Measurements from ENCODE around the gene F10.
A peak's percentile ranks its signal among the peaks of the same experiment; 100 is the strongest.

F10 gene

DNA sequence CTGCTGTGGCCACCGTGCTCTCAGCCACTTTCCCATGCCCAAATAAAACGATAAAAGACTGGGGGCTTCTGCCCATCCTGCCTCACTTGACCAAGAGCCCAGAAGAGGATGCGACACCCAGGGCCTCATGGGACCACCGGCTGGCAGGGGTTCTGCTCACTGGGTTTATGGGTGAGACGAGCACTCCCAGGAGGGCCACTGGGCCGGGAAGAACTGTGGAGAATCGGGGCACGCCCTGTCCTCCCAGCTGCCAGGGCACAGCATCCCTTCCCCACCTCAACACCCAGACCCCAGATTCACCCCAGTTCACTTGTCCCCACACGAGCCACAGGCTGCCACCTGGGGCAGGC is 4.7 kb upstream of the F10 start:
- DNase-seq: no peak

DNA sequence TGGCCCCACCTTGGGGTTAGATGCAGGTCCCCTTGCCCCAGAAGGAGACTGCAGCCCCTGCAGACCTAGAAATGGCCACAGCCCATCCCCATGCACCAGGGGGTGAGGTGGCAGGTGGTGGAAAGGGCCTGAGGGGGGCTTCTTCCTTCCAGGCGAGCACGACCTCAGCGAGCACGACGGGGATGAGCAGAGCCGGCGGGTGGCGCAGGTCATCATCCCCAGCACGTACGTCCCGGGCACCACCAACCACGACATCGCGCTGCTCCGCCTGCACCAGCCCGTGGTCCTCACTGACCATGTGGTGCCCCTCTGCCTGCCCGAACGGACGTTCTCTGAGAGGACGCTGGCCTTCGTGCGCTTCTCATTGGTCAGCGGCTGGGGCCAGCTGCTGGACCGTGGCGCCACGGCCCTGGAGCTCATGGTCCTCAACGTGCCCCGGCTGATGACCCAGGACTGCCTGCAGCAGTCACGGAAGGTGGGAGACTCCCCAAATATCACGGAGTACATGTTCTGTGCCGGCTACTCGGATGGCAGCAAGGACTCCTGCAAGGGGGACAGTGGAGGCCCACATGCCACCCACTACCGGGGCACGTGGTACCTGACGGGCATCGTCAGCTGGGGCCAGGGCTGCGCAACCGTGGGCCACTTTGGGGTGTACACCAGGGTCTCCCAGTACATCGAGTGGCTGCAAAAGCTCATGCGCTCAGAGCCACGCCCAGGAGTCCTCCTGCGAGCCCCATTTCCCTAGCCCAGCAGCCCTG is 4.2 kb upstream of the F10 start:
- no peak for DNase-seq

DNA sequence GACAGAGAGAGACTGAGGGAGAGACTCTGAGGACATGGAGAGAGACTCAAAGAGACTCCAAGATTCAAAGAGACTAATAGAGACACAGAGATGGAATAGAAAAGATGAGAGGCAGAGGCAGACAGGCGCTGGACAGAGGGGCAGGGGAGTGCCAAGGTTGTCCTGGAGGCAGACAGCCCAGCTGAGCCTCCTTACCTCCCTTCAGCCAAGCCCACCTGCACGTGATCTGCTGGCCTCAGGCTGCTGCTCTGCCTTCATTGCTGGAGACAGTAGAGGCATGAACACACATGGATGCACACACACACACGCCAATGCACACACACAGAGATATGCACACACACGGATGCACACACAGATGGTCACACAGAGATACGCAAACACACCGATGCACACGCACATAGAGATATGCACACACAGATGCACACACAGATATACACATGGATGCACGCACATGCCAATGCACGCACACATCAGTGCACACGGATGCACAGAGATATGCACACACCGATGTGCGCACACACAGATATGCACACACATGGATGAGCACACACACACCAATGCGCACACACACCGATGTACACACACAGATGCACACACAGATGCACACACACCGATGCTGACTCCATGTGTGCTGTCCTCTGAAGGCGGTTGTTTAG is 3.3 kb upstream of the F10 start:
- no peak for DNase-seq

DNA sequence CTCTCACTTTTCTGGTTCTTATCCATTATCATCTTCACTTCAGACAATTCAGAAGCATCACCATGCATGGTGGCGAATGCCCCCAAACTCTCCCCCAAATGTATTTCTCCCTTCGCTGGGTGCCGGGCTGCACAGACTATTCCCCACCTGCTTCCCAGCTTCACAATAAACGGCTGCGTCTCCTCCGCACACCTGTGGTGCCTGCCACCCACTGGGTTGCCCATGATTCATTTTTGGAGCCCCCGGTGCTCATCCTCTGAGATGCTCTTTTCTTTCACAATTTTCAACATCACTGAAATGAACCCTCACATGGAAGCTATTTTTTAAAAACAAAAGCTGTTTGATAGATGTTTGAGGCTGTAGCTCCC is 2.8 kb upstream of the F10 start:
- no peak for DNase-seq

DNA sequence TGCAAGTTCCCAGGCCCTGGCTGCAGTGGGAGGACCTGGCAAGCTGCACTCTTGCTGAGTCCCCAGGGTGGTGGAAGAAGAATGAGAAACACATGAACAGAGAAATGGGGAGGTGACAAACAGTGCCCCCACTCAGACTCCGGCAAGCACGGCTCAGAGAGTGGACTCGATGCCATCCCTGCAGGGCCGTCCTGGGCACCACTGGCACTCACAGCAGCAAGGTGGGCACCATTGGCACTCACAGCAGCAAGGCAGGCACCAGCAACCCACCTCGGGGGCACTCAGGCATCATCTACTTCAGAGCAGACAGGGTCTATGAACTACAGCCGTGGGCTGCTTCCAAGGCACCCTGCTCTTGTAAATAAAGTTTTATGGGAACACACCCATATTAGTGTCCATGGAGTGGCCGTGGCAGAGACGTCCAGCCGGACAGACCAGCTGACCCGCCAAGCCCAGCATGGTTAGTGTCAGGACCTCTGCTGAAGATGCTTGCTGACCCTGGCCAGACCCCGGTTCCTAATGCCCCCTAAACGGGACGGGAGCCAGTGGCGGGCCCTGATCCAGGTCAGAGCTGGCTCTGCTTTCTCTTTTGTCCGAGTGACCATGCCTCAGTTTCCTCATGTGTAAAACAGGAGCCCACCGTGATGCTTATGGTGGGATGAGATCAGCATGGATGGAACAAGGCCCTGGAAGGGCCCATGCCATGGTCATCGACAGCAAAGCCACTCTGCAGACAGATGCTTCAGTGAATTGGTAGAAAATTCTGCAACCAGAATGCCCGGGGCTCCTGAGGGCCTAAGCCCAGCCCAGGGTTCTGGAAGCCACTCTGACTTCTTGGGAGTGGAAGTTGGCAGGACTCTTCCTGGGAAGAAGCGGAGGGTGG is 2.1 kb upstream of the F10 start:
- DNase-seq: no peak

DNA sequence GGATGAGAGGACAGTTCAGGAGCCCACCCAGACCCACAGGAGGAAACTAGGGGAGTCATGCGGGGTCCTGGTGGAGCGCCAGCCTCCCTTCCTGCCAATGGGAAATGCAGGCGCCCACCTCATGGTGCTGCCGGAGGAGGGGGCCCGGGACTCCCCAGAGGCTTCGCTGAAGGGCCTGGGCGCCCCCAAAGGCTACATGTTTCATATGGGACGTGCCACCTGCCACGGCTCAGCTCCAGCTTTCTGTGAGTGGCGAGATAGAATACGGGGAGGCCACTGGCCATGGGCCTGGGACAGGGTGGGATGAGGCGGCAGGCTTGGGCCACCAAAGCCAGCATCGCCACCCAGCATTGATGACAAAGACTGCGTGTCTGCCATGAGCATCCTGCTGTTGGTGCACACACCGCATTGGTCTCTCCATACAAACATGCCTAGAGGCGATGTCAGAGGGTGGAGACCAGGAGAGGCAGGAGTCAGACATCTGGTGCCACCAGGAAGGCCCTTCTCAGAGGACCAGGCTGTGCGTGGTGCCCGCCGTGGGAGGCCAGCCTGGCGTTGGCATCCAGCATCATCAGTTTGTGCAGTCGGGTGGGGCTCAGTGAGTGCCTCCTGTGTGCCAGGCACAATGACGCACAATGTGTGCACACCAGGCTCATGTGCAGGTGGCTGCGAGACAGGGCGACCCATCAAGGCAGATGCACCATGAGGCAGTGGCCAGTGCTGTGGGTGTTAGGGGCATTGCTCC is 1.2 kb upstream of the F10 start:
- DNase-seq: no peak

DNA sequence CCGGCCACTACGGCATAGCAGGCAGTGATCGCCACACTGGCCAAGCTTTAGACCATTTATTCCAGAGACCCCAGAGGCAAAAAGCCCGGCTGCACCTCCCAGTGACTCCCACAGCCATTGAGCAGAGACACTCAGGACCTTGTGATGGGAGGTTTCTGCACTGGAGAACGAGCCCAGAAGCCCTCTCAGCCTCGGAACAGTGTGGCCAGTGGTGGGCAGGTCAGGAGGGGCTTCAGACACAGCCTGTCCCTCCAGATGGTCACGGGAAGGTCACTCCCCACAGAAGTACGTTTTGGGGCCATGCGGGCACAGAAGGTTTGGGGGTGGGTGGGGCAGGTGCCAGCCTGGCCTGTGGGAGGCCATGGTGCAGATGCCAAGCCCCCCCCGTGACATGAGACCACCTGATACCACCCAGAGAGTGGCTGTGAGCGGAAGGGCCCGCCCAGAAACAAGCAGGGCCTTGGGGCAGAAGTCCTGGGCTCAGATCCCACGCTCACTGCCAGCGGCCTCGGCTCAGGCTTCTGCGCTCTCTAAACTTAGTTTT is 599 bp upstream of the F10 start:
- DNase-seq: no peak

DNA sequence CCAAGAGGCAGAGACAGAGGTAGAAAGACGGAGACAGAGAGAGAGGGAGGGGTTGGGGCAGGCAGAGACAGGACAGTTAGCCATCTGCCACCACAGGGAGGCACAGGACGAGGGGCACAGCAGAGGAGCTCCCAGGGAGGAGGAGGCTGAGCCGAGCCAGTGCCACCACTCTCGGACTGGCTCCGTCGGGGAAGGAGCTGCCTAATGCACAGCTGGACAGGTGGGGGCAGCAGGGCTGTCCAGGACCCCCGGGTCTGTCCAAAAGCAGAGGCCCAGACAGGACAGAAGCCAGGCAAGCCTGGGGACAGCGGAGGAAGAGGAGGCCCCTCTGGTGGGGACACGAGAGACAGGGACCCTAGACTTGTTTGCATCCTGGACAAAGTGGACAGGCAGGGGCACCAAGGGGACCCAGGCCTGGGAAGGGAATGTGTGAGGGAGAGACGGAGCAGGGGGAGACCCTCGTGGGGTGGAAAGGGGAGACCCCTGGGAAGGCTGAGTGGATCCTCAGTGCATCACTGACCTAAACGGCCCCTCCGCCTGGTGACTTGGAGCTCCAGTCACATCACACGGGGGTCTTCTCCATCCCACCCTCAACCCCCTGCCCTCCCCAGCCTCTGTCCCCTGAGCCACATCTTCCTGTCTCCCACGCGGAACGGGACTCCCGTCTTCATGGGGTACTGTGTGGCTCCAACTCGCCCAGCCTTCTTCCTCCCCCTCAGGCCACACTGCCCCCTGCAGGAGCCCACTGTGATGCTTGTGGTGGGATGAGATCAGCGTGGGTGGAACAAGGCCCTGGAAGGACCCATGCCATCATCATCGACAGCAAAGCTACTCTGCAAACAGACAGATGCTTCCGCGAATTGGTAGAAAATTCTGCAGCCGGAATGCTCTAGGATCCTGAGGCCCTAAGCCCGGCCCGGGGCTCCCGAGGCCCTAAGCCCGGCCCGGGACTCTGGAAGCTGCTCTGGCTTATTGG is 915 bp downstream of the F10 start:
- DNase-seq: no peak

DNA sequence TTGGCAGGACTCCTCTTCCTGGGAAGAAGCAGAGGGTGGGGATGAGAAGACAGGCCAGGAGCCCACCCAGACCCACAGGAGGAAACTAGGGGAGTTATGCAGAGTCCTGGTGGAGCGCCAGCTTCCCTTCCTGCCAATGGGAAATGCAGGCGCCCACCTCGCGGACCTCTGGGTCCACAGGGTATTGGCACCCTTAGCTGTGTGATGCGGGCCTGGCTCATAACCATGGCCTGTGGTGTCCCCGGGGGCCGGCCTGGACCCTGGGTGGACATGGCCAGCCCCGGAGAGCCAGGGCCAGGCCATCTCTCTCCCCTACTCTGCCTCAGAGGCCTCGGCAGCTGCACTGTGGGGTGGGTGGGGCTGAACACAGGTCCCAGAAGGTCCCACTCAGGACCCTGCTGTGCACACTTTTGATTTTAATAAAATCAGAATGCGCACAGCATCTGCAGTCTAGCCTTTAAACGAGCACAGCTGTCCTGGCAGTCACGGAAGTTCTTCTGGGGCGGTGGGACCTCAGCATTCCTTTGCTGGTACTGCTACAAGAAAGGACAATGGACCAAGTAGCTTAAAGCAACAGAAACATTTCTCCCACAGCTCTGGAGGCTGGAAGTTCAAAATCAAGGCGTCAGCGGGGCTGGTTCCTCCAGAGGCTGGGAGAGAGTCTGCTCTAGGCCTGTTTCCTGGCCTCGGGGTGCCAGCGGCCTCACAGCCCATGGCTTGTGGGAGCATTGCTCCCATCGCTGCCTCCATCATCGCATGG is 1.8 kb downstream of the F10 start:
- no peak for DNase-seq

DNA sequence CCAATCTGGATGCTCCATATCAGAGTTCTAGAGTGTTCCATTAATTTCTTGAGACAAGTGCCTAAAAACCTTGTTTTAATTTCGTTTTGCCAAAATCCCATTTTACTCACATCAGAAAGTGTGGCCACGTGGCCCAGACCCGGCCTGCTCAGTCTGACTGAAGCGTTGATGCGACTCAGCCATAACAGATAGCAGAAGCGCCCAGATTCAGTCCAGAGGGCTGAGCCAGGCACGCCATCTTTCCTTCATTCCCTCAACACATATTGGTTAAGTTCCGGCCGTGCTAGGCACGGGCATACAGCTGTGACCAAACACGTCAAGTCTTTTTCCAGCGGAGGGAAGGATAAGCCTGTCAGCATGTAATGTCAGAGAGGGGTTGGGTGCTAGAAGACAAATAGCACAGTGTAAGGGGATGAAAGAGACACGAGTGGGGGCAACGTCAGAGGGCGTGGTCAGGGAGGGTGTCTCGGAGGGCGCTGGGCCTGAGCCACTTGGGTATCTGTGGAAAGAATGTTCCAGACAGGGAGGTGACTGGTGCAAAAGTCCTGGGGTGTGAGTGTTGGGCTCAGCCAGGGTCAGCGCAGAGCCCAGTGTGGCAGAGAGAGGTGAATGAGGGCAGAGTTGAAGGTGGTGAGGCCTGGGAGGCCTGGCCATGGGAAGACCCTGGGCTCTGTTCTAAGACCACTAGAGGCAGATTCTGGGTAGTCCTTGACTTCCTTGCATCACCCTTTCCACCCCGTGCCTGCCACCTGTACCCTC is 3.1 kb downstream of the F10 start:
- no peak for DNase-seq

DNA sequence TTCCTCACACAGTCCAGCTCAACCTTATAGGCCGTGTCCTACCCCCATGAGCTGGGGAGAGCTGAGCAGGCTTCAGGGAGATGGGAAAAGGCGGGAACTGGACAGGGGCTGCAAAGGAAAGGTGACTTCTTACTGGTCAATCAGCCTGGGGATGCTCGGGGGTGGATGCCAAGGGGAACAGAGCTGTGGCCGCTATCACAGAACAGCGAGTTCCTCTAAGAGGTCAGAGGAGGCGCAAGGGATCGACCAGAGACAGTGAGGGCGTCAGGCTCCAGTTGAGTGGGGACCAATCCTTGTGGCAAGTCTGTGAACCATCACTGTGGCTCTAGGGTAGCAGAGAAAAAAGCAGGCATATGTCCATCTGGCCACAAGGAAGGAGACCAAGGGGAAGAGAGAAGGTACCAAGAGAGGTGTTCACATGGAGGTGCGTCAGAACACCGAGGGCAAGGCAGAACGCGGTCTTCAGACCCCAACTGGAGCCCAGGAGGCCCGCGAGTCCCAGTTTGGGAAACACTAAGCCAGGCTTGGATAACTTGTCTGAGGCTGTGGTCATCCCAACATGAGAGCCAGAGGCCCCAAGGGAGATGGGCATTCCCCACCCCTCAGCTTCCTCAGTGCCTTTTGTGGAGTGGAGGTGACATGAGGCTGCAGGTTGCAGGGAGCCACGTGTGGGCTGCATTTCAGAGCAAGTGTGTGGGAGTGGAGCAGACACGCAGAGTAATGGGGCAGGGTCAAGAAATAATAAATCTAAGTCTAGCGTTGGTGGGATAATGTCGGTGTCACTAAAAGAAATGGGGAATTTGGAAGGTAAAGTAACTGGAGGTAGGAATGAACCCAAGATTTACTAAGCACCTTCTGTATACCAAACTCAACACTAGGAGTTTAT is 3.9 kb downstream of the F10 start:
- no peak for DNase-seq

DNA sequence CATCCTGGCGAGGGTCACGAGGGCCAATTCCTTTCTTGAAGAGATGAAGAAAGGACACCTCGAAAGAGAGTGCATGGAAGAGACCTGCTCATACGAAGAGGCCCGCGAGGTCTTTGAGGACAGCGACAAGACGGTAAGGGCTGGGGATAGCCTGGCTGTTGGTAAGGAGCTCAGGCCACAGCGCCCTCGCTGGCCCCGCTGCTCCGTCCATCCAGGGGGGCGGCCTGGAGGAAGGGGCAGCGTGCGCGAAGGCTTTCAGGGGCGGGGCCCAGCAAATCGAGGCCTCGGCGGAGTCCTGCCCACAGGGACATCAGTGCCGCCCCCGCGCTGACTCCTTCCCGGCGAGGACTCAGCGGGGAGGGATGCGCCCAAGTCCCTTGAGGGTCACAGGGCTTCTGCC is 6.9 kb downstream of the F10 start:
- no peak for DNase-seq

DNA sequence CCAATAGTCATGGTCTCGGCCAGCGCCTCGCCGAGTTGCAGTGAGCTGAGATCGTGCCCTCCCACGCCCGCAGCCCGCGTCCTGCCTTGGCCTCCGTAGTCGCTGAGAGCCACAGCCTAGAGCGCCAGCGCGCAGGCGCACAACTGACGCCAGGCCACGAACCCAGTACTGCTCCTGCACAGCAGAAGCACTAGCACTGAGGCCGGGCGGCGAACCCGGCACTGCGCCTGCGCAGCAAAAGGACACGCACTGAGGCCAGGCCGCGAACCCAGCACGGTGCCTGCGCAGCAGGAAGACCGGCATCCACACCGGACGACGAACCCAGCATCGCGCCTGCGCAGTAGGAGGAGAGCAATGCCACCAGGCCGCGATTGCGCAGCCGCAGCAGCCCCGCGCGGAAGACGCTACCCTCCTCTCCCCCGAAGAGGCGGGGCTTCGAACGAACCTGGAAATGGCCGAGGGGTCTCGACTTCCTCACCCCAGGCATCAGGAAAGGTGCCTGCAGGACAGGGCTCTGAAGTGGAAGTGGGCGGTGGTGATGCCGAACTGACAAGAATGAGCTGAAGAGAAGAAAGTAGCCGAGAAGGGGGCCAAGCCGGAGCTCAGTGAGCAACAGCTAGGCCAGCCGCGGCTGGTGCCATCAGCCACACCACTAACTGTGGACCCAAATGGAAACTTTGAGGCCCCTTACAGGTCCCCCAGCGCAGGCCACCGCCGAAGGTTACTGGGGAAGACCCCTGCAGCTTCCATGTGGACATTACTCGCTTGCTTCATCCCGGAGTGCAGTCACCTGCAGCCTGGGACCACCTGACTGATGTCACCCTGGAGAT is 7.5 kb downstream of the F10 start:
- DNase-seq: peak in 1 of 2 donors; percentile 24

DNA sequence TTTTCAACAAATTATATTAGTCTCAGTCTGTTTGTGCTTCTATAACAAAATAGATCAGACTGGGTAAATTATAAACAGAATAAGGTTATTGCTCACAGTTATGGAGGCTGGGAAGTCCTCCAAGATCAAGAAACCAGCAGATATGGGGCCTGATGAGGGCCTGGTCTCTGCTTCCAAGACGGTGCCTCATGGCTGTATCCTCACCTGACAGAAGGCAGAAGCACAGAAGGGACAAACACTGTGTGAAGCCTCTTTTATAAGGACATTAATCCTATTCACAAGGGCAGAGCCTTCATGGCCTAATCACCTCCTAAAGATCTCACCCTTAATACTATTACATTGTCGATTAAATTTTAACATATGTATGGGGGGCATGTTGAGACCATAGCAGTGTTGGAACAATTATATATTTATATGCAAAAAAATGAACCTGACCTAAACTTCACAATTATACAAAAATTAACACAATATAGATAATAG is 12.7 kb downstream of the F10 start:
- no peak for DNase-seq

DNA sequence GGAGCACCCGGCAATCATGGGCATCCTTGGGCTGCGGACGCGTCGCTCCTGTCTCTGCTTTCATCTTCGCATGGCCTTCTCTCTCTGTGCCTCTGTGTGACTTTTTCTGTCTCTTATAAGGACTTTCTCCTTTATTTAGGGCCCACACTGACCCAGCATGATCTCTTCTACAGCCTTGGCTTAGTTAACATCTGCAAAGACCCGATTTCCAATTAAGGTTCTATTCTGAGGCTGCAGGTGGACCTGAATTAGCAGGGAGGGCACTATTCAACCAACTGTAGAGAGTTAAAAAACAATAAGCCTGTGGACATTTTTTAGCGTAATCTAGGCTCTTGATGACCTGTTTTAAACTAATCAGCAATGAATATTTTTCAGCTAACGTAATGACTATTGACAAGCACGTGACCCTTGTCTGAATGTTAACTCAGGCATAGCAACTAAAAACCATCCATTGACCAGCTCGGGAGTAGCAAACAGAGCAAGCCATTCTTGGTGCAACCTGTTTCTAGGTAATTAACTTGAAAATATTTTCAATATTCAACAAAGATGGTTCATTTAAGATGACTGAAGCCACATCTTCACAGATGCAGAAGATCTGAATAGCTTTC is 15.2 kb downstream of the F10 start:
- no peak for DNase-seq

DNA sequence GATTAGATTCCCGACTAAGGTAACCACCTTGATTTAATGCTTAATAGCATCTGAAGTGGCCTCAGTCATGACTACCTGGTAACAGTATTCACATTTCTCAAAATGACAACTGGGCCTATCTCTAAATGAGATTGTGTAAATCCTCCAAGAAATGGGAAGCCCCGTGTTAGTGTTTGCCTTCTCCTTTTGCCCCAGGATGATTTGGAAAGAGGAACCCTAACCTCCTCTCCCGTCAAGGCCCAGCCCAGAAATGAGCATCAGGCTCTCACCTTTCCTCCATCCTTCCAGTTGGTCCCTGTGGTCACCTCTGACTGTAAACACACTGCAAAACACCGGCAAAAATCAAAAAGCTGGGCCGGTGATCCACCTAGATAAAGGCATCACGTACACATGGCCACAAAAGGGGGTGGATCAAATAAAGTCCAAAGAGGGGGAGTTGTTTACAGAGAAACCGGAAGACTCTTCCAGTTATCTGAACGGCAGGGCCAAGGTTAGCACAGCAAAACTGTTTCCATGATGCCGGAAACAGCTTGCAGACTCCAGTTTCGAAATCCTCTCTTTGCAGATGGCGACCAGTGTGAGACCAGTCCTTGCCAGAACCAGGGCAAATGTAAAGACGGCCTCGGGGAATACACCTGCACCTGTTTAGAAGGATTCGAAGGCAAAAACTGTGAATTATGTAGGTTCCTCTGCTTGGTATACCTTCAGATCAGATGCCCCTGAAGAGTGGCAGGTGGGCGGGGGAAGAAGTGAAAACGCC is 16.4 kb downstream of the F10 start:
- no peak for DNase-seq

DNA sequence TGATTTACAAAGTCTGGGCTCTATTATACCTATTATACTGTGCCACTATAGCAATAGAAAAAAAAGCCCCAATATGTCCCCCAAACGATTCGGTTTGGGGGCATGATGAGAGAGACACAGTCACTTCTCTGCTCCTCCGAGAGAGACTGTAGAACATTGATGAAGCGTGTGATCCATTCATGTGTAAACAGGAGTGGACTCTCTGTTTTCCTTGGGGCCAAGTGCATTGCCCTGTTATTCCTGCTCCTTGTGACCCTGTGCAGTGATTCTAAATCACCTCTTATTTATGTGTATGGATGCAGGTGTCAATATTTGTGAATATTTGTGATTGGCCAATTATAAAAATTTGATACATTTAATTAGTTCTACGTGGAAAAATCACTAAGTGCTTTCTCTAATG is 17.0 kb downstream of the F10 start:
- DNase-seq: no peak

Measured in activated CD4-positive, alpha-beta T cell treated with anti-CD3 and anti-CD28 coated beads for 4 hours (primary cell).